GM12878 (cell line): Measurements from ENCODE around the gene ZNRF3. TPM values are rescaled to one million over a fixed set of nuclear protein-coding genes. Genes with fewer than 3 reads are reported as not detected.

ENCODE experiments used
- CBX3 ChIP-seq: fragments of 200-600 bp; sonication (generic); IDR thresholded peaks from 2 replicates; pipeline ENCODE4 v1.6.1; 2016; ENCODE audit warnings: low read depth, borderline replicate concordance
- GABPA ChIP-seq: IDR thresholded peaks from 2 replicates; pipeline ENCODE4 v1.6.1; 2014; ENCODE audit warnings: antibody characterized with exemption, low read depth, mild to moderate bottlenecking, inconsistent platforms
- KLF5 ChIP-seq: fragments of 450-650 bp; IDR thresholded peaks from 2 replicates; pipeline ENCODE4 v1.6.1; 2014; ENCODE audit warnings: mild to moderate bottlenecking; ENCODE audit not compliant: partially characterized antibody
- polyA plus RNA-seq, 11 experiments: library from polyadenylated mRNA; depleted of rRNA in 4 of 11; unstranded in 6 of 11; stranded (reverse) in 5 of 11; fragments of >200 nt; fragmentation: Nextera tagmentation in 4 of 11; fragmentation: Illumina TruSeq in 1 of 11; extraction: Ambion mirVana in 4 of 11; extraction: Trizol in 1 of 11; gene quantifications; 1 replicate in 1 of 11; 2 replicates in 10 of 11; pipeline versions ENCODE4 v1.2.1 to v1.2.3, GENCODE V29; 2011 to 2016; ENCODE audit warnings: inconsistent platforms in 2 of 11, missing spikeins in 2 of 11, low read depth in 1 of 11
- total RNA-seq, 4 experiments: library from RNA; depleted of rRNA in 3 of 4; stranded (reverse); fragments of >200 nt in 3 of 4; fragmentation: Illumina TruSeq in 1 of 4; extraction: Trizol in 1 of 4; gene quantifications; 2 replicates each; pipeline versions ENCODE4 v1.2.1 to v1.2.3, GENCODE V29; 2013 to 2021
- TF ChIP-seq, protein P1 (sequence below): fragments of 450-650 bp; IDR thresholded peaks from 2 replicates; pipeline ENCODE4 v1.6.1; 2016; ENCODE audit warnings: mild to moderate bottlenecking, moderate library complexity, borderline replicate concordance
- TF ChIP-seq, protein P2 (sequence below): fragments of 450-650 bp; IDR thresholded peaks from 2 replicates; pipeline ENCODE4 v1.6.1; 2017; ENCODE audit warnings: mild to moderate bottlenecking, moderate library complexity
- TF ChIP-seq, protein P3 (sequence below): fragments of 450-650 bp; IDR thresholded peaks from 2 replicates; pipeline ENCODE4 v1.6.1; 2017; ENCODE audit warnings: mild to moderate bottlenecking, low read depth, inconsistent platforms; ENCODE audit not compliant: poor library complexity, severe bottlenecking

Gene ZNRF3
- total and polyA plus RNA-seq, 10 of the 15 experiments (the other 5 are each of a cell fraction or from before 2014, with no cell fraction given) = 0.05 to 2.4 (median 0.46) TPM

DNA sequence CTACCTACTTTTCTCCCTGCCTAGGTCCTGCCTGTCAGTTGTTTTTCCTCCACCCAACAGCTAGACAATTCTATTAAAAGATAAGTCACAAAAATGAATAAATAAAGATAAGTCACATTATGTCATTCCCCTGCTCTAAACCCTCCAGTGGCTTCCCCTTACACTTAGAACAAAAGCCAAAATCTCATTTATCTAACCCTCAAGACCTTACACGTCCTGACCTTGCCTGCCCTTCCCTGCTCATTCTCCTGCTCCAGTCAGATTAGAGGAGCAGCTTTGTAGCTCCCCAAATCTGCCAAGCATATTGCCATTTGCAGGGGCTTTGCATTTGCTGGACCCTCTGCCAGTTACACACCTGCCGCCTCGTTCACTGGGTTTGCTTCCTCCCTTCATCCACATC lies 206.1 kb downstream of the ZNRF3 start (continued):
- TF ChIP-seq, protein P1, sequence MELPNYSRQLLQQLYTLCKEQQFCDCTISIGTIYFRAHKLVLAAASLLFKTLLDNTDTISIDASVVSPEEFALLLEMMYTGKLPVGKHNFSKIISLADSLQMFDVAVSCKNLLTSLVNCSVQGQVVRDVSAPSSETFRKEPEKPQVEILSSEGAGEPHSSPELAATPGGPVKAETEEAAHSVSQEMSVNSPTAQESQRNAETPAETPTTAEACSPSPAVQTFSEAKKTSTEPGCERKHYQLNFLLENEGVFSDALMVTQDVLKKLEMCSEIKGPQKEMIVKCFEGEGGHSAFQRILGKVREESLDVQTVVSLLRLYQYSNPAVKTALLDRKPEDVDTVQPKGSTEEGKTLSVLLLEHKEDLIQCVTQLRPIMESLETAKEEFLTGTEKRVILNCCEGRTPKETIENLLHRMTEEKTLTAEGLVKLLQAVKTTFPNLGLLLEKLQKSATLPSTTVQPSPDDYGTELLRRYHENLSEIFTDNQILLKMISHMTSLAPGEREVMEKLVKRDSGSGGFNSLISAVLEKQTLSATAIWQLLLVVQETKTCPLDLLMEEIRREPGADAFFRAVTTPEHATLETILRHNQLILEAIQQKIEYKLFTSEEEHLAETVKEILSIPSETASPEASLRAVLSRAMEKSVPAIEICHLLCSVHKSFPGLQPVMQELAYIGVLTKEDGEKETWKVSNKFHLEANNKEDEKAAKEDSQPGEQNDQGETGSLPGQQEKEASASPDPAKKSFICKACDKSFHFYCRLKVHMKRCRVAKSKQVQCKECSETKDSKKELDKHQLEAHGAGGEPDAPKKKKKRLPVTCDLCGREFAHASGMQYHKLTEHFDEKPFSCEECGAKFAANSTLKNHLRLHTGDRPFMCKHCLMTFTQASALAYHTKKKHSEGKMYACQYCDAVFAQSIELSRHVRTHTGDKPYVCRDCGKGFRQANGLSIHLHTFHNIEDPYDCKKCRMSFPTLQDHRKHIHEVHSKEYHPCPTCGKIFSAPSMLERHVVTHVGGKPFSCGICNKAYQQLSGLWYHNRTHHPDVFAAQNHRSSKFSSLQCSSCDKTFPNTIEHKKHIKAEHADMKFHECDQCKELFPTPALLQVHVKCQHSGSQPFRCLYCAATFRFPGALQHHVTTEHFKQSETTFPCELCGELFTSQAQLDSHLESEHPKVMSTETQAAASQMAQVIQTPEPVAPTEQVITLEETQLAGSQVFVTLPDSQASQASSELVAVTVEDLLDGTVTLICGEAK = no peak
- no peak for TF ChIP-seq CBX3
- TF ChIP-seq, protein P2, sequence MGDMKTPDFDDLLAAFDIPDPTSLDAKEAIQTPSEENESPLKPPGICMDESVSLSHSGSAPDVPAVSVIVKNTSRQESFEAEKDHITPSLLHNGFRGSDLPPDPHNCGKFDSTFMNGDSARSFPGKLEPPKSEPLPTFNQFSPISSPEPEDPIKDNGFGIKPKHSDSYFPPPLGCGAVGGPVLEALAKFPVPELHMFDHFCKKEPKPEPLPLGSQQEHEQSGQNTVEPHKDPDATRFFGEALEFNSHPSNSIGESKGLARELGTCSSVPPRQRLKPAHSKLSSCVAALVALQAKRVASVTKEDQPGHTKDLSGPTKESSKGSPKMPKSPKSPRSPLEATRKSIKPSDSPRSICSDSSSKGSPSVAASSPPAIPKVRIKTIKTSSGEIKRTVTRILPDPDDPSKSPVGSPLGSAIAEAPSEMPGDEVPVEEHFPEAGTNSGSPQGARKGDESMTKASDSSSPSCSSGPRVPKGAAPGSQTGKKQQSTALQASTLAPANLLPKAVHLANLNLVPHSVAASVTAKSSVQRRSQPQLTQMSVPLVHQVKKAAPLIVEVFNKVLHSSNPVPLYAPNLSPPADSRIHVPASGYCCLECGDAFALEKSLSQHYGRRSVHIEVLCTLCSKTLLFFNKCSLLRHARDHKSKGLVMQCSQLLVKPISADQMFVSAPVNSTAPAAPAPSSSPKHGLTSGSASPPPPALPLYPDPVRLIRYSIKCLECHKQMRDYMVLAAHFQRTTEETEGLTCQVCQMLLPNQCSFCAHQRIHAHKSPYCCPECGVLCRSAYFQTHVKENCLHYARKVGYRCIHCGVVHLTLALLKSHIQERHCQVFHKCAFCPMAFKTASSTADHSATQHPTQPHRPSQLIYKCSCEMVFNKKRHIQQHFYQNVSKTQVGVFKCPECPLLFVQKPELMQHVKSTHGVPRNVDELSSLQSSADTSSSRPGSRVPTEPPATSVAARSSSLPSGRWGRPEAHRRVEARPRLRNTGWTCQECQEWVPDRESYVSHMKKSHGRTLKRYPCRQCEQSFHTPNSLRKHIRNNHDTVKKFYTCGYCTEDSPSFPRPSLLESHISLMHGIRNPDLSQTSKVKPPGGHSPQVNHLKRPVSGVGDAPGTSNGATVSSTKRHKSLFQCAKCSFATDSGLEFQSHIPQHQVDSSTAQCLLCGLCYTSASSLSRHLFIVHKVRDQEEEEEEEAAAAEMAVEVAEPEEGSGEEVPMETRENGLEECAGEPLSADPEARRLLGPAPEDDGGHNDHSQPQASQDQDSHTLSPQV = no peak
- TF ChIP-seq, protein P3, sequence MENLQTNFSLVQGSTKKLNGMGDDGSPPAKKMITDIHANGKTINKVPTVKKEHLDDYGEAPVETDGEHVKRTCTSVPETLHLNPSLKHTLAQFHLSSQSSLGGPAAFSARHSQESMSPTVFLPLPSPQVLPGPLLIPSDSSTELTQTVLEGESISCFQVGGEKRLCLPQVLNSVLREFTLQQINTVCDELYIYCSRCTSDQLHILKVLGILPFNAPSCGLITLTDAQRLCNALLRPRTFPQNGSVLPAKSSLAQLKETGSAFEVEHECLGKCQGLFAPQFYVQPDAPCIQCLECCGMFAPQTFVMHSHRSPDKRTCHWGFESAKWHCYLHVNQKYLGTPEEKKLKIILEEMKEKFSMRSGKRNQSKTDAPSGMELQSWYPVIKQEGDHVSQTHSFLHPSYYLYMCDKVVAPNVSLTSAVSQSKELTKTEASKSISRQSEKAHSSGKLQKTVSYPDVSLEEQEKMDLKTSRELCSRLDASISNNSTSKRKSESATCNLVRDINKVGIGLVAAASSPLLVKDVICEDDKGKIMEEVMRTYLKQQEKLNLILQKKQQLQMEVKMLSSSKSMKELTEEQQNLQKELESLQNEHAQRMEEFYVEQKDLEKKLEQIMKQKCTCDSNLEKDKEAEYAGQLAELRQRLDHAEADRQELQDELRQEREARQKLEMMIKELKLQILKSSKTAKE = no peak
- TF ChIP-seq GABPA = no peak
- TF ChIP-seq KLF5 = no peak
- TF ChIP-seq, all 136 proteins: peak for 0
